Activated T-cell treated with anti-CD3 and anti-CD28 coated beads, Interleukin-2, amount 50 U/mL, for 4 hours (primary cell): ENCODE data around the gene GMFB. TPM values are rescaled to one million over a fixed set of nuclear protein-coding genes. Genes with fewer than 3 reads are reported as not detected.
A peak's percentile ranks its signal among the peaks of the same experiment; 100 is the strongest.
"Not testable (repeated sequence)": the region's sequence is repeated elsewhere in the genome, so short reads cannot be mapped to it uniquely, and the experiment has no call there.

Source experiments
- ATAC-seq, 2 donors: fragments of 200-7000 bp; cut with Tn5 transposase; one replicate each; pipeline ENCODE4 v1.10.0; 2021
- DNase-seq: peaks from one replicate; pipeline ENCODE4 v3.0.0-alpha.2; 2020
- H3K27me3 Mint-ChIP-seq: one replicate; pipeline ENCODE4 v1.8.0; 2021; ENCODE audit warnings: low read depth, mixed read lengths
- H3K36me3 Mint-ChIP-seq: one replicate; pipeline ENCODE4 v1.8.0; 2022; ENCODE audit warnings: mixed read lengths; ENCODE audit not compliant: insufficient read depth
- H3K4me1 Mint-ChIP-seq: one replicate; pipeline ENCODE4 v1.8.0; 2021; ENCODE audit warnings: low read depth, mixed read lengths
- H3K4me3 Mint-ChIP-seq: one replicate; pipeline ENCODE4 v1.8.0; 2021; ENCODE audit warnings: mild to moderate bottlenecking, moderate library complexity, mixed read lengths
- H3K9me3 Mint-ChIP-seq: one replicate; pipeline ENCODE4 v1.8.0; 2021; ENCODE audit warnings: mixed read lengths
- total RNA-seq, 3 donors: library from RNA; stranded (reverse); gene quantifications; one replicate each; pipeline ENCODE4 v1.2.1, GENCODE V29; 2021

Gene GMFB
- total RNA-seq, 3 donors from 2014 or later: 62.4 to 70.6 (median 67.8) TPM

GRCh38 chr14:54440873-54441868, 47.6 kb downstream of the GMFB start, which contains the start of gene CNIH1:
CNIH1 (minus strand) TSS chr14:54441374; CDS start chr14:54441327, 47 bp downstream.
- H3K4me3 Mint-ChIP-seq: peak within 1 kb of the TSS; percentile 92
- peak; percentile 89 for DNase-seq
- peaks cover 18% of the 10 kb centered on the region for H3K36me3 Mint-ChIP-seq
- ATAC-seq: peak; percentile 98
- peaks cover 47% of the 10 kb centered on the region for H3K4me1 Mint-ChIP-seq
- no peaks in the 10 kb centered on the region for H3K27me3 Mint-ChIP-seq
- no peaks in the 10 kb centered on the region for H3K9me3 Mint-ChIP-seq

GRCh38 chr14:54440476-54440872, 48.3 kb downstream of the GMFB start:
- ATAC-seq (no peak), DNase-seq (no peak)
- peaks cover 22% of the 10 kb centered on the region for H3K36me3 Mint-ChIP-seq
- peaks cover 53% of the 10 kb centered on the region for H3K4me1 Mint-ChIP-seq
- no peaks in the 10 kb centered on the region for H3K27me3 Mint-ChIP-seq
- no peaks in the 10 kb centered on the region for H3K9me3 Mint-ChIP-seq
- H3K4me3 Mint-ChIP-seq: peak overlapping the region; percentile 92

GRCh38 chr14:54440037-54440436, 48.7 kb downstream of the GMFB start:
- Mint-ChIP-seq H3K9me3 (no peaks in the 10 kb centered on the region), H3K36me3 (peaks cover 22% of the 10 kb centered on the region), H3K27me3 (no peaks in the 10 kb centered on the region), H3K4me3 (peak overlapping the region; percentile 92), H3K4me1 (peaks cover 57% of the 10 kb centered on the region)
- ATAC-seq: no peak
- DNase-seq: no peak

- ATAC-seq: no peak
- no peaks in the 10 kb centered on the region for H3K9me3 Mint-ChIP-seq
These were observed 50.1 kb downstream of the GMFB start for GRCh38 chr14:54438703-54439102.

GRCh38 chr14:54437954-54438353, 50.8 kb downstream of the GMFB start:
- H3K27me3 Mint-ChIP-seq, H3K9me3 Mint-ChIP-seq, H3K4me3 Mint-ChIP-seq, ATAC-seq, DNase-seq: not testable (repeated sequence)
- peaks cover 33% of the 10 kb centered on the region for H3K36me3 Mint-ChIP-seq
- H3K4me1 Mint-ChIP-seq: peaks cover 76% of the 10 kb centered on the region

More at GRCh38 chr14:54438703-54439102, 50.1 kb downstream of the GMFB start:
- no peak for DNase-seq
- peaks cover 70% of the 10 kb centered on the region for H3K4me1 Mint-ChIP-seq
- H3K4me3 Mint-ChIP-seq: no peak overlapping the region
- H3K36me3 Mint-ChIP-seq: peaks cover 33% of the 10 kb centered on the region
- H3K27me3 Mint-ChIP-seq: no peaks in the 10 kb centered on the region

GRCh38 chr14:54435500-54435981, 53.2 kb downstream of the GMFB start:
- Mint-ChIP-seq H3K9me3 (no peaks in the 10 kb centered on the region), H3K27me3 (no peaks in the 10 kb centered on the region), H3K36me3 (peaks cover 40% of the 10 kb centered on the region), H3K4me3 (peak overlapping the region; percentile 48), H3K4me1 (peaks cover 74% of the 10 kb centered on the region)
- DNase-seq (no peak), ATAC-seq (peak; percentile 98 to 99)

- ATAC-seq: peak; percentile 69 to 80
- Mint-ChIP-seq H3K9me3 (no peaks in the 10 kb centered on the region), H3K4me3 (no peak overlapping the region), H3K4me1 (peaks cover 28% of the 10 kb centered on the region), H3K27me3 (no peaks in the 10 kb centered on the region), H3K36me3 (peaks cover 42% of the 10 kb centered on the region)
- DNase-seq: no peak
These were observed 60.3 kb downstream of the GMFB start for GRCh38 chr14:54428527-54428926.

- no peak overlapping the region for H3K4me3 Mint-ChIP-seq
- H3K4me1 Mint-ChIP-seq: peaks cover 22% of the 10 kb centered on the region
- no peaks in the 10 kb centered on the region for H3K9me3 Mint-ChIP-seq
- peaks cover 42% of the 10 kb centered on the region for H3K36me3 Mint-ChIP-seq
- DNase-seq (no peak), ATAC-seq (no peak)
- no peaks in the 10 kb centered on the region for H3K27me3 Mint-ChIP-seq
These were observed 60.9 kb downstream of the GMFB start for GRCh38 chr14:54427871-54428270.

GRCh38 chr14:54425537-54426274, 63.1 kb downstream of the GMFB start:
- peaks cover 15% of the 10 kb centered on the region for H3K4me1 Mint-ChIP-seq
- no peak overlapping the region for H3K4me3 Mint-ChIP-seq
- no peak for DNase-seq
- no peaks in the 10 kb centered on the region for H3K9me3 Mint-ChIP-seq
- ATAC-seq: no peak
- peaks cover 38% of the 10 kb centered on the region for H3K36me3 Mint-ChIP-seq
- H3K27me3 Mint-ChIP-seq: no peaks in the 10 kb centered on the region

- H3K4me3 Mint-ChIP-seq: no peak overlapping the region
- ATAC-seq (no peak), DNase-seq (no peak)
- no peaks in the 10 kb centered on the region for H3K27me3 Mint-ChIP-seq
- H3K4me1 Mint-ChIP-seq: peaks cover 17% of the 10 kb centered on the region
- H3K36me3 Mint-ChIP-seq: peaks cover 35% of the 10 kb centered on the region
- no peaks in the 10 kb centered on the region for H3K9me3 Mint-ChIP-seq
These were observed 63.7 kb downstream of the GMFB start for GRCh38 chr14:54425068-54425467.

Other genes with a start within 250 kb of the GMFB start
- gene CDKN3, start 92.0 kb downstream of the GMFB start, total RNA-seq: 10 to 100 TPM in 1 of 3 donors, 1 to 10 TPM in 2; 9.0 to 10.5 (median 9.8) TPM
- gene CNIH1, start 47.6 kb downstream of the GMFB start, total RNA-seq: 10 to 100 TPM; 77.4 to 87.8 (median 81.6) TPM
- gene CGRRF1, start 20.9 kb upstream of the GMFB start, total RNA-seq: 10 to 100 TPM in 1 of 3 donors, 1 to 10 TPM in 2; 9.4 to 11.8 (median 9.9) TPM
- 1 to 10 TPM; 5.4 to 8.1 (median 7.6) TPM for gene SAMD4A, start 78.1 kb upstream of the GMFB start, total RNA-seq